ENCODE data around the gene NEIL3.

NEIL3 gene

GRCh38 chr4:177309522-177310371 lies at the start of gene NEIL3:
Gene NEIL3 (plus strand): TSS chr4:177309874. CDS start chr4:177309954, 80 bp downstream.
- TF ChIP-seq CTCF (IDR thresholded peaks at IDR 0.05; ENCODE audit: insufficient read depth, low read depth, low read length, missing control alignments): no peak
- peak; percentile 90 for DNase-seq (ENCODE audit: low read depth)

GRCh38 chr4:177263818-177264217 lies 45.9 kb upstream of the NEIL3 start:
- DNase-seq (ENCODE audit: low read depth): no peak
- H3K4me3 ChIP-seq (ENCODE audit: low read length): no peak overlapping the region
- TF ChIP-seq CTCF (IDR thresholded peaks at IDR 0.05; ENCODE audit: insufficient read depth, low read depth, low read length, missing control alignments): no peak

More at GRCh38 chr4:177309522-177310371, at the start of gene NEIL3:
- H3K4me3 ChIP-seq (ENCODE audit: low read length): peak within 1 kb of the TSS; percentile 74

GRCh38 chr4:177264788-177265422 lies 44.8 kb upstream of the NEIL3 start:
- H3K4me3 ChIP-seq (ENCODE audit: low read length): no peak overlapping the region
- no peak for DNase-seq (ENCODE audit: low read depth)
- no peak for TF ChIP-seq CTCF (IDR thresholded peaks at IDR 0.05; ENCODE audit: insufficient read depth, low read depth, low read length, missing control alignments)

GRCh38 chr4:177265729-177266128 lies 43.9 kb upstream of the NEIL3 start:
- no peak overlapping the region for H3K4me3 ChIP-seq (ENCODE audit: low read length)
- no peak for TF ChIP-seq CTCF (IDR thresholded peaks at IDR 0.05; ENCODE audit: insufficient read depth, low read depth, low read length, missing control alignments)
- DNase-seq (ENCODE audit: low read depth): no peak

- DNase-seq (ENCODE audit: low read depth): no peak
- TF ChIP-seq CTCF (IDR thresholded peaks at IDR 0.05; ENCODE audit: insufficient read depth, low read depth, low read length, missing control alignments): no peak
- no peak overlapping the region for H3K4me3 ChIP-seq (ENCODE audit: low read length)
These were observed 43.2 kb upstream of the NEIL3 start for GRCh38 chr4:177266506-177266905.

DNA sequence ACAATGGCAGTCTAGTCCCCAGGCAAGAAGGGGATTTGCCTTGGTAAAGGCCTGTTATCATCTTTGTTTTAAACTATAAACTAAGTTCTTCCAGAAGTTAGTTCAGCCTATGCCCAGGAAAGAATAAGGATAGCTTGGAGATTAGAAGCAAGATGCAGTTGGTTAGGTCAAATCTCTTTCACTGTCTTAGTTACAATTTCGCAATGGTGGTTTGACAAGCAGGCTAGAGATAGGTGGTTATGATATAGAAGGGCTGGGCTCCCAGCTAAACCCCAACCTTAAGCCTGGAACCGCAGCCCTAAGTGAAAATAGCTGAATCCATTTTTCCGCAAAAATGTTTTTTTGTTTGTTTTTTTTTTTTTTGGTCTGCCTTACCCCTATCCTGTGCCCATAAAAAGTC lies 41.8 kb upstream of the NEIL3 start:
- DNase-seq (ENCODE audit: low read depth): no peak
- TF ChIP-seq CTCF (IDR thresholded peaks at IDR 0.05; ENCODE audit: insufficient read depth, low read depth, low read length, missing control alignments): no peak

More for the DNA sequence above, 41.8 kb upstream of the NEIL3 start:
- H3K4me3 ChIP-seq (ENCODE audit: low read length): no peak overlapping the region

Data from epithelial cell of esophagus (primary cell).